ENCODE data around the gene ALDH1B1. TPM values are rescaled to one million over a fixed set of nuclear protein-coding genes. Genes with fewer than 3 reads are reported as not detected.

Gene ALDH1B1
- total RNA-seq, 1 experiment from 2014 or later: 55.5 TPM

DNA sequence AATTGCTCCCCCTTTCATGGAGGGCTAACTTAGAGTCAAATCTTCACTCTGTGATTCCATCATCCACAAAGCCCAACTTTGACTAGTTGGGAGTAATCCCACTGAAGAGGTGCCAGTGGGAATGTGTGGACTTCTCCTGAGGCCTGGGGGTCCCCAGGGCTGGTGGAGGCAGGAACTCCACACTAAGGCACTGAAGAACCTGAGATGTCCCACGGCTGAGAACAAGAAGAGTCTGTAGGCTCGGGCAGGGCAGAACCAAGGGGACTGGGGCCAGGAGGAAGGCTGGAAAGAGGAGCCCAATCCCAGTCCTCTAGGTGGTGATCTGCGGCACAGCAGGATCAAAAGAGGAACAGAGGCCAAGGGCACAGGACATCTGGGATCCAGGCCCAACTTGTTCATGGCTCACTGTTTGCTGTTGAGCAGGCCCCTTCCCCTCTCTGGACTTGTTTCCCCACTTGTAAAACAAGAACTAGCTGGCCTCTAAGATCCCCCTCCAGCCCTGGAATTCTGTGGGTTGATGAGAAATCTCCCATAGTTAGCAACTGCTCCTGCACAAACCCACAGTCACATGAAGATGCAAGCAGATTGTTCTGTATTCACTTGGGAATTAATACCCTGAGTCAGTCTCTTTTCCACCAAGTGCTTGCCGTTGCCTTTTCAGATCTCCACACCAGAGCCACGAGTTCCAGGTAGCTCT, 32.7 kb upstream of the ALDH1B1 start:
- ATAC-seq: no peak
- Mint-ChIP-seq H3K9me3 (no peaks in the 10 kb centered on the region), H3K4me3 (no peak overlapping the region), H3K36me3 (no peaks in the 10 kb centered on the region), H3K4me1 (no peaks in the 10 kb centered on the region; the same call in 1 of the 2 replicates), H3K27ac (no peak overlapping the region), H3K27me3 (ENCODE audit: low read depth) (no peaks in the 10 kb centered on the region; the same call in 1 of the 2 replicates)
- POLR2A ChIA-PET: no interaction called here
- CTCF ChIA-PET: interaction anchor here (0.6 to 1.8 kb wide), 2 partner anchors 25 to 41 kb away, joined by 3 to 4 read pairs; no protein-coding TSS in a partner anchor
- TF ChIP-seq, protein P1, sequence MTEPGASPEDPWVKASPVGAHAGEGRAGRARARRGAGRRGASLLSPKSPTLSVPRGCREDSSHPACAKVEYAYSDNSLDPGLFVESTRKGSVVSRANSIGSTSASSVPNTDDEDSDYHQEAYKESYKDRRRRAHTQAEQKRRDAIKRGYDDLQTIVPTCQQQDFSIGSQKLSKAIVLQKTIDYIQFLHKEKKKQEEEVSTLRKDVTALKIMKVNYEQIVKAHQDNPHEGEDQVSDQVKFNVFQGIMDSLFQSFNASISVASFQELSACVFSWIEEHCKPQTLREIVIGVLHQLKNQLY (CRISPR knock-in tag; IDR thresholded peaks at IDR 0.05): no peak
- no peak for TF ChIP-seq ATF1 (CRISPR knock-in tag; IDR thresholded peaks at IDR 0.05)
- TF ChIP-seq FOXJ3 (CRISPR knock-in tag; IDR thresholded peaks at IDR 0.05; ENCODE audit: borderline replicate concordance): no peak
- TF ChIP-seq SOX15 (CRISPR knock-in tag; IDR thresholded peaks at IDR 0.05): no peak
- TF ChIP-seq, protein P2, sequence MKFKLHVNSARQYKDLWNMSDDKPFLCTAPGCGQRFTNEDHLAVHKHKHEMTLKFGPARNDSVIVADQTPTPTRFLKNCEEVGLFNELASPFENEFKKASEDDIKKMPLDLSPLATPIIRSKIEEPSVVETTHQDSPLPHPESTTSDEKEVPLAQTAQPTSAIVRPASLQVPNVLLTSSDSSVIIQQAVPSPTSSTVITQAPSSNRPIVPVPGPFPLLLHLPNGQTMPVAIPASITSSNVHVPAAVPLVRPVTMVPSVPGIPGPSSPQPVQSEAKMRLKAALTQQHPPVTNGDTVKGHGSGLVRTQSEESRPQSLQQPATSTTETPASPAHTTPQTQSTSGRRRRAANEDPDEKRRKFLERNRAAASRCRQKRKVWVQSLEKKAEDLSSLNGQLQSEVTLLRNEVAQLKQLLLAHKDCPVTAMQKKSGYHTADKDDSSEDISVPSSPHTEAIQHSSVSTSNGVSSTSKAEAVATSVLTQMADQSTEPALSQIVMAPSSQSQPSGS (CRISPR knock-in tag; IDR thresholded peaks at IDR 0.05; ENCODE audit: borderline replicate concordance, low read depth): no peak
- TF ChIP-seq PRRX2 (CRISPR knock-in tag; IDR thresholded peaks at IDR 0.05): no peak
- DNase-seq (ENCODE audit: low spot score): no peak

DNA sequence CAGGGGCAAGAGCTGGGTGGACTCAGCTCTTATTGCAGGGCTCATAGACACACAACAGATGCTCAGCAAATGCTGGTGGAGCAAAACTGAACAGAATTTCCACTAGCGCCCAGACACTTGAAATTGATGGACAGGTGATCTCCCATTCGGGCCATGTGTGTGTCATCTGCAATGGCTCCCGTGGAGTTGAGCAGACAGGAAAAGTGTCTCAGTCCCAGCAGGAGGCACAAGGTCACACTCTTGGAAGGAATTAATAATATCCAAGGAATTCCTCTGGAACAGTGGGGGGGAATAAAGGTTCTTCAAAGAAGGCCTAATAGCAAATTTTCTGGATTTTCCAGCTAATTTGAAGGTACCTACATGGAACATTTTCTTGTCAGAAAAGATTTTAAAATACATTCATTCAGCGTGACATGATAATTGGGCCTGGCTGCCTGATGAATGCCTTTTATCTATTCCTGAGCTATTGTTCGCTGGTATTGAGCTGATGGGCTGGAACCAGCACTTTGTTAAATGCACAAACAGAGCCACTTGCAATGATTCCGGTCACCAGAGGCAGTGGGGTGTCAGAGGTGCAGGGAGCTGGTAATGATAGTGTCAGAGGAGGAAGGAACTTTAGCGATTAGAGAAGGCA, 31.5 kb upstream of the ALDH1B1 start:
- DNase-seq (ENCODE audit: low spot score) (no peak), ATAC-seq (no peak)
- ChIA-PET CTCF (interaction anchor here (0.6 to 1.8 kb wide), 3 partner anchors 26 to 447 kb away, joined by 3 to 4 read pairs (median 4); no protein-coding TSS in a partner anchor), POLR2A (no interaction called here)
- no peak overlapping the region for H3K27ac Mint-ChIP-seq
- no peaks in the 10 kb centered on the region for H3K9me3 Mint-ChIP-seq
- H3K36me3 Mint-ChIP-seq: no peaks in the 10 kb centered on the region
- no peaks in the 10 kb centered on the region for H3K4me1 Mint-ChIP-seq
- TF ChIP-seq TCF7 (CRISPR knock-in tag; IDR thresholded peaks at IDR 0.05; ENCODE audit: low read depth): no peak
- no peak overlapping the region for H3K4me3 Mint-ChIP-seq
- H3K27me3 Mint-ChIP-seq (ENCODE audit: low read depth): no peaks in the 10 kb centered on the region; the same call in 1 of the 2 replicates

DNA sequence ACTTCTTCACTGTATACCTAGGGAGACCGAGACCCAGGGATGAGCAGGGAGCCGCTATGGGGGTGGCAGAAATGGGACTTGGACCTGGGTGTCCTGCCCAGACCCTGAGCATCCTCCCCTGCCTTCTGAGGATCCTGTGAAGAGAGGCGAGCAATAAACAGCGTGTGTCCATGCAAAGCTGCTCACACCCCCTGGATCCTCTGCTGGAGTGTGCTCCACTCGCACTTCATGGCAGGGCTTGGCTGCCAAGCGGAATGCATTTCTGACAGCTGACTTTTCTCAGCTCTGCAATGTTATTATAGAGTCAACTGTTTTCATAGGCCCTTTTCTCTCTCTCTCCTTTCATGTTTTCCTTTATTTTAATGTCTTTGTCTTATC, 31.0 kb upstream of the ALDH1B1 start:
- H3K27me3 Mint-ChIP-seq (ENCODE audit: low read depth): no peaks in the 10 kb centered on the region; the same call in 1 of the 2 replicates
- no peaks in the 10 kb centered on the region for H3K36me3 Mint-ChIP-seq
- H3K27ac Mint-ChIP-seq: no peak overlapping the region
- CTCF ChIA-PET: interaction anchor here (1.8 kb wide), 1 partner anchor 26 kb away, joined by 4 read pairs; no protein-coding TSS in a partner anchor
- no peaks in the 10 kb centered on the region for H3K4me1 Mint-ChIP-seq
- POLR2A ChIA-PET: no interaction called here
- no peaks in the 10 kb centered on the region for H3K9me3 Mint-ChIP-seq
- DNase-seq (ENCODE audit: low spot score) (no peak), ATAC-seq (no peak)
- H3K4me3 Mint-ChIP-seq: no peak overlapping the region
- TF ChIP-seq, protein P3, sequence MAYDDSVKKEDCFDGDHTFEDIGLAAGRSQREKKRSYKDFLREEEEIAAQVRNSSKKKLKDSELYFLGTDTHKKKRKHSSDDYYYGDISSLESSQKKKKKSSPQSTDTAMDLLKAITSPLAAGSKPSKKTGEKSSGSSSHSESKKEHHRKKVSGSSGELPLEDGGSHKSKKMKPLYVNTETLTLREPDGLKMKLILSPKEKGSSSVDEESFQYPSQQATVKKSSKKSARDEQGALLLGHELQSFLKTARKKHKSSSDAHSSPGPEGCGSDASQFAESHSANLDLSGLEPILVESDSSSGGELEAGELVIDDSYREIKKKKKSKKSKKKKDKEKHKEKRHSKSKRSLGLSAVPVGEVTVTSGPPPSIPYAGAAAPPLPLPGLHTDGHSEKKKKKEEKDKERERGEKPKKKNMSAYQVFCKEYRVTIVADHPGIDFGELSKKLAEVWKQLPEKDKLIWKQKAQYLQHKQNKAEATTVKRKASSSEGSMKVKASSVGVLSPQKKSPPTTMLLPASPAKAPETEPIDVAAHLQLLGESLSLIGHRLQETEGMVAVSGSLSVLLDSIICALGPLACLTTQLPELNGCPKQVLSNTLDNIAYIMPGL (CRISPR knock-in tag; IDR thresholded peaks at IDR 0.05): no peak

DNA sequence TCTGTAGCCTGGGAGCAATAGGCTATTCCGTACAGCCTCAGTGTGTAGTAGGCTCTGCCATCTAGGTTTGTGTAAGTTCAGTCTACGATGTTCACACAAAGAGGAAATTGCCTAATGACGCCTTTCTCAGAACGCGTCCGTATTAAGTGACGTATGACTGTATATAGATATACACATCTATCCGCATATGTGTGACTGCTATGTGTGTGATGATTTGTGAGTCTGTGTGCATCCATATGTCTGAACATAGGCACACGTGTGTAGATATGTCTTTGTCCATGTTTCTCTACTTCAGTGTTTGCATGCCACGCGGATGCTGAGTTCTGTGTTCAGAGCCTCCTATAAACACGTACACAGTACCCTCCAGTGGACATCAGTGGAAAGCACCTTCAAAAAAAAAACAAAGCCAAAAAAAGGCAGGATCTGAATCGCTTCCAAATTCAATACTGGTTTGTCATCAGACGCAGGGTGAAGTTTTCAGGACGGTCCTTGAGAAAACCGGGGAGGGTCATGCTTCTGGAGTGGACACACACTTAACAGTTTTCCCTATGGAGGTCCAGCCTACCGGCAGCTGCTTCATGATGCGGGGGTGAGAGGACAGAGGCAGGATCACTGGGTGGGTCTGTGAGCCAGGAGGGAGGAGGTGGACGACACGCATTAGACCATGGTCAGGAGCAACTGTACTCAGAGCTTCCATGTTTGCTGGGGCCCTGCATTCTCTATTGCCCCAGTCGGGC, 29.5 kb upstream of the ALDH1B1 start:
- no peak overlapping the region for H3K4me3 Mint-ChIP-seq
- DNase-seq (ENCODE audit: low spot score) (no peak), ATAC-seq (no peak)
- H3K27me3 Mint-ChIP-seq (ENCODE audit: low read depth): no peaks in the 10 kb centered on the region; the same call in 1 of the 2 replicates
- POLR2A ChIA-PET: no interaction called here
- no peaks in the 10 kb centered on the region for H3K9me3 Mint-ChIP-seq
- TF ChIP-seq, protein P4, sequence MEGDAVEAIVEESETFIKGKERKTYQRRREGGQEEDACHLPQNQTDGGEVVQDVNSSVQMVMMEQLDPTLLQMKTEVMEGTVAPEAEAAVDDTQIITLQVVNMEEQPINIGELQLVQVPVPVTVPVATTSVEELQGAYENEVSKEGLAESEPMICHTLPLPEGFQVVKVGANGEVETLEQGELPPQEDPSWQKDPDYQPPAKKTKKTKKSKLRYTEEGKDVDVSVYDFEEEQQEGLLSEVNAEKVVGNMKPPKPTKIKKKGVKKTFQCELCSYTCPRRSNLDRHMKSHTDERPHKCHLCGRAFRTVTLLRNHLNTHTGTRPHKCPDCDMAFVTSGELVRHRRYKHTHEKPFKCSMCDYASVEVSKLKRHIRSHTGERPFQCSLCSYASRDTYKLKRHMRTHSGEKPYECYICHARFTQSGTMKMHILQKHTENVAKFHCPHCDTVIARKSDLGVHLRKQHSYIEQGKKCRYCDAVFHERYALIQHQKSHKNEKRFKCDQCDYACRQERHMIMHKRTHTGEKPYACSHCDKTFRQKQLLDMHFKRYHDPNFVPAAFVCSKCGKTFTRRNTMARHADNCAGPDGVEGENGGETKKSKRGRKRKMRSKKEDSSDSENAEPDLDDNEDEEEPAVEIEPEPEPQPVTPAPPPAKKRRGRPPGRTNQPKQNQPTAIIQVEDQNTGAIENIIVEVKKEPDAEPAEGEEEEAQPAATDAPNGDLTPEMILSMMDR (IDR thresholded peaks at IDR 0.05): peak; percentile 6; the same call in 1 of the 2 replicates
- no peak for TF ChIP-seq IRF2 (CRISPR knock-in tag; IDR thresholded peaks at IDR 0.05; ENCODE audit: borderline replicate concordance, low read depth)
- H3K36me3 Mint-ChIP-seq: no peaks in the 10 kb centered on the region
- H3K27ac Mint-ChIP-seq: no peak overlapping the region
- CTCF ChIA-PET: interaction anchor here (2.0 kb wide), 1 partner anchor 449 kb away, joined by 9 read pairs; no protein-coding TSS in a partner anchor
- H3K4me1 Mint-ChIP-seq: no peaks in the 10 kb centered on the region

Data from WTC11 (cell line).